HG03045 (cell line): ENCODE measurements around the gene BYSL.

Source experiments
- ATAC-seq: cut with Tn5 transposase; IDR thresholded peaks from one replicate; pipeline ENCODE4 v1.9.1; 2021; ENCODE audit warnings: mild to moderate bottlenecking, moderate library complexity; ENCODE audit not compliant: unreplicated experiment

BYSL gene

GRCh38 chr6:41914869-41915530 lies 6.3 kb upstream of the BYSL start:
- ATAC-seq: no peak

- ATAC-seq: no peak
These were observed 3.8 kb upstream of the BYSL start for GRCh38 chr6:41917528-41917927.

DNA sequence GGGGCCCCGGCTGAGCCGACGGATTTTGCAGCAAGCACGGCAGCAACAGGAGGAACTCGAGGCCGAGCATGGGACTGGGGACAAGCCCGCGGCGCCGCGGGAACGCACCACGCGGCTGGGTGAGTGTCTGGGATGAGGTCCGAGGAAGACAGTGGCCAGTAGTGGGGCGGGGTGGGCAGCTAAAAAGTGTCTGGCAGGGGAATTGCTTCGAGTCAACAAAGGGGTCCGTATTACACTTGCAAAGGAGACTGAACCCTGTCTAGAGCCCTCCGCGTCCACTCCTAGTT lies 356 bp downstream of the BYSL start:
- no peak for ATAC-seq

DNA sequence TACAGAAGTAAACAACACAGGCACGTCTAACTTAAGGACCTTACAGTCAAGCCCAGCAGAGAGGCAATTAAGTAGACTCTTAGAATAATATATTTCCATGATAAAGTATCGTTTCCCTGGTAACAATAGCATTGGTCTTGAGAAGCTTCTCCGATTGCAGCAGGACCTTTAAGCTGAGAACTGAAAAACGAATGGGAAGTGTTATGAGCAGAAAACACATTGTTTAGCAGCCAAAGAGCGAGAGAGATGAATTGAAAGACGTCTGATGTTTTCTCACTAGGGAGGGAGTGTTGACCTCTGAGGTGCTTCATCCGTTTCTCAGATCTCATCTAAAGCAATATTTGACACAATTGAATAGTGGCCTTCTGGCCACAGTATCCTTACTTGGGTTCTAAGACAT lies 855 bp downstream of the BYSL start:
- ATAC-seq: no peak

DNA sequence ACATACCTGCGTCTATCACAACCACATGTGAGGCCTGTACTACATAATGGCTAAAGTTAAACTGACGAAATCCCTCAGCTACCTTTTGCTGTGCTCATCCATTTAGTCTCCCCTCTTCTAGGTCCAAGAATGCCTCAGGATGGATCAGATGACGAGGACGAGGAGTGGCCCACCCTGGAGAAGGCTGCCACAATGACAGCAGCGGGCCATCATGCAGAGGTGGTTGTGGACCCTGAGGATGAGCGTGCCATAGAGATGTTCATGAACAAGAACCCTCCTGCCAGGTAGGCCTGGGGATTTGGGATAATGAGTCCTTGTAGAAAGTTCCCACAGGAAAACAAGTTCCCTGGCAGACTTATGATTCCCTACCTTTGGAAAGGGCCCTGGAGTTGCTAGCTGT lies 6.0 kb downstream of the BYSL start:
- ATAC-seq: no peak

GRCh38 chr6:41929924-41930323 lies 8.6 kb downstream of the BYSL start:
- no peak for ATAC-seq

GRCh38 chr6:41931792-41932191 lies 10.5 kb downstream of the BYSL start:
- ATAC-seq: no peak

GRCh38 chr6:41932378-41932777 lies 11.1 kb downstream of the BYSL start:
- no peak for ATAC-seq

DNA sequence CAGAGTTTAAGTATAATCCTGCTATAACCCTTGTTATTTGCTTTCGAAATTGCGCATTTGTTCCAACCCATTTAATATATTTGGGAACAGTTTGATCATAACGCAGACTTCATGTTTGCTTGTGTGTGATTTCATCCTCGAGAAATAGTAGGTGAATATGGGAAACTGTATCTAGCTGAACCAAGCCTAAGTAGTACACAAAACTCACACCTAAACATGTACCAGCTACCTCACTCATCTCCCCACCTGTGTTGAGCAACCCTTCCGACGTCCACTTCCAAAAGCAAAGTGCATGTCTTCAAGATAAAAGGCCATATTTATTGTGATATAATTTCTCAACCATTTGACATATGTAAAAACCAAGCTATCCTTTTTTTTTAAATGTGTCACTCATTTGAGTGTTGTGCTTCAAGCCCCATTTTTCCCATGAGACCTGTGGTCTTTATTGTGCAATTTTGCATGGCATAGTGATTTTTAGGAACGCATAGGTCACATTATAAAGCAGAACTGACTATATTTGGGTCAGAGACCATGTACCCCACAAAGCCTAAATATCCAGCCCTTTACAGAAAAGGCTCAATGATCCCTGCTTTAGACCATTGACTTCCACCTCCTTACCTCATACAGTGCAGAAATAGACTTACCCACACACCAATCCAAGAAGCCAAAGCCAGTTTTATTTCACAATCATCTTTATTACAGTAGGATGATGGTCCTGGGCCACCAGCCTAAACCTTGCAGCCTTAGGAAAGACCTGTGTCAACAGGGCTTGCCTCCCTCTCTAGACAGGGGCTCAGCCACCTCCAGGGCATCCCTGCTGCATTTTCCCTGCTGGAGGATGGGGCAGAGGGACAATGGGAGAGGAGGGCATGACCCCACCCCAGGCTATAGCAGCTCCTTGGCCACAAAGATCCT lies 13.2 kb downstream of the BYSL start:
- ATAC-seq: no peak

GRCh38 chr6:41935193-41935574 lies 13.9 kb downstream of the BYSL start:
- no peak for ATAC-seq

DNA sequence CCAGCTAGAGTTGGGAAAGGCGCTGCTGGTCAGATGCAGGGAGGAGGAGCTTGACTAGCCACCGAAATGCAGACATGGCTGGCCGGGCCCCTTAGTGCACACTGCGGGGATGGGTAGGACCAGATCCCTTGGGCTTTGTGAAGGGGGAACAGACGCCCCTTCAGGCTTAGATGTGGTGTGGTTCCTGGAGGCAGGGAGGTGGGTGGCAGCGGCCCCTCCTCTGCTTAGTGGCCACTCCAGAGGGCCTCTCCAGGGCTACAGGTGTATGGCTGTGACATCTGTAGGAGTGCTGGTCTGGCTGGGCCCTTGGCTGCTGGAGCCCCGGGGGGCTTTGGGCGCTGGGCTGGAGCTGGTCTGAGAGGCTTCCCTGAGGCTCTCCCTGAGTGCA lies 14.4 kb downstream of the BYSL start:
- ATAC-seq: no peak

DNA sequence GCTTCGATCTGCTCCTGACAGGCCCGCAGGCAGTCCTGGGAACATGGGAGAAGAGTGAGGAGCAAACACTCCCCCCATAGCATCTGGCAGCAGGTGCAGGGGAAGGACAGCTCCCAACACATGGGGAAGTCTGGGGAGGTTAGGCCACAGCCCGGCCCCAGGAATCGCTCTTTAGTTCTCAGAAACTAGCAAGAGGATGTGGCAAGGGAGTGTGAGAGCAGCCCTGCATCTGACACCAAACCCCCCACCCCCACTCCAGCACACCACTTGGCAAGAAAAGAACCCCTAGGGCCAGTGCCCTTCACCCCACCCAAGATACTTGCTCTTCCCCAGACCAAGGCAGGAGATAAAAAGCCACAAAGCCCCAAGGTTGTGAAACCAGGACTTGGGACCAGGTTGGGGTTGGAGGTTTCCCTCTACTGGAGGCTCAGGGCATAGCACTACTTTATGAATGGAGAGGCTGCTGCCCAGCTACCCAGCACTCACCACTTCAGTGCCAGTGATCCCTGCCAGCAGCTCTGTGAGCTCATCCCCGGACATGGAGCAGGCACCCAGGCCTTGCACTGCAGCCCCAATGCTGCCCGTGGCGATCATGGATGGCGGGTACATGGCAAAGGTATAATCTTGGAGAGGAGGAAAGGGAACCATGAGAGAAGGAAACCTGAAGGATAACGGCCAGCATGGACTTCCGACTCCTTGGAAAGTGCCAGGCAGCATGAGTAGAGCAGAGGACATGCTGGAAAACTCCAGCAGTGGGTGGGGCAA lies 15.0 kb downstream of the BYSL start:
- ATAC-seq: no peak

DNA sequence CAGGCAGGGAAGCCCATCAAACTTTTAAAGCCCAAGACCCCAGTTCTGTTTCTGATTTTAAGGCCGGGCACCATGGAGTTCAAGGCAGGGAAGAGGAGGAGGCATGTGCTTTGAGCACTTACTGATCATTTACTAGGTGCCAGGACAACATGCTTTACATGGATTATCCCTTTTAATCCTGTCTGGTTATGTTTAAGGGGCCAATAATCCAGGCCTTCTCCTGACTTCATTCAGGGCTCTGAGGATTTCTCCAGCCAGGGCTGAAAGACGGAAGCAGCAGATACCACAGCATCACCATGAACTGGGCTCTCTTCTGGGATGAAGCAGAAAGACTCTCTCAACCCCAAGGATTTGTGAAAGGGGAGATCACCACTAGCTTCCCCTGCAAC lies 16.2 kb downstream of the BYSL start:
- no peak for ATAC-seq

DNA sequence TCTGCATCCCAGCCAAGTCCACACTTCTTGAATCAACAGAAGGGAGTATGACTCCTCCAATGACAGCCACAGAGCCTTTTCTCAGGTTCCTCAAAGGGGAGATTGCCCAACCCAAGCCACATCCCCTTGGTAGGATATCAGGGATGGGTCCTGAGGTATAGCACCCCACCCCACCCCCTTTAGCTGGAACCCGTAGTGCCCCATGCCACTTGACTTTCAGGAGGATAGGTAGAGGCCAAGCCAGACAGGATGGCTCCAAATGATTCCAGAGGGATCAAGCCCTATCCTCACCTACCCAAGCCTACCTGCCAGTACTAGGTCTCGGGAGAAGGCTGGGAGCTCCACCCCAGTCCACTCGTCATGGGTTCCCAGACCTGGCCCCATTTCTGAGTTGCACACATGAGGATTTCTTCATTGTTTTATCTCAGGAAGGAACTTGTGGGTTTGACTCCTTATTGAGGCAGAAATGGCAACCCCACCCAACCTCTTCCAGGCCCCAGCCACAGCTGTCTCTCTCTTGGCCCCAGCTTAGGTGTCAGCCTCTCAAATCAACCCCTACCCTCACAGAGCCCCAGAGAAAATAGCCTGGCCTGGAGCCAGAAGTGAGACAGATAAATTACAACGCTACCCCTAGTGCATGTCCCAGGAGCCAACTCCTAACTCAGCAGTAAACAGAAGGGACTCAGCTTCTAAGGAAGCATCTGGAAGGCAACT lies 16.7 kb downstream of the BYSL start:
- no peak for ATAC-seq

- ATAC-seq: no peak
These were observed 17.4 kb downstream of the BYSL start for GRCh38 chr6:41938590-41939175.

DNA sequence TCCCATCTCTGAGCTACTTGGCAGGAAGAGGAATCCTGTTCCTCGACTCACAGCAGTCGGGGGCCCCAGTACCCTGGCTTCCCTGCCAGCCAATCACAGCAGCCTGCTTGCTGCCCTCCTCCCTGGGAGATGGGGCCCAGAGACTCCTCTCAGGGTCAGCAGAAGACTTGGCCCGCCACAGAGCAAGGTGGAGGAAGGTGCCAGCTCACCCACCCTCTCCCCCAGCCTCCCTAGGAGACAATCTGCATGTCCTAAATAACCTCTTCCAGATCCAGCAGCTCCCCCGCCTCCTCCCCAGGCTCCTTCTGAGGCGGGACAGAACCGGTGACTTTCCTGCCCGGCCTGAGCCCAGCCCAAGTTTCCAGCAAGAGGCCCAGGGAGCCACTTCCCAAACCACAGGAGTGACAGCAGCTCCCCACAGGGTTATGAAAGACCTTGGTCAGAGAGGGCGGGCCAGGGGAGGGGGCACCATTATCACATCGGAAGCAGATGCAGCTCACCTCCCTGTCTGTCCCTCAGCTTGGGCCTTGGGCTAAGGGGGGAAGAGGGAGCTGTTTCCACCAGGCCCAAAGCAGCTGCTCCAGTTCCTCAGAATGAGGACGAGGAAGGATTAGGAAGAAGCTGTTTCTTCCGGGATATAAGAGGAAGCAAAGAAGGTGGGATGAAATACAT lies 18.0 kb downstream of the BYSL start:
- ATAC-seq: no peak

- ATAC-seq: no peak
These were observed 18.8 kb downstream of the BYSL start for GRCh38 chr6:41939848-41940758.

GRCh38 chr6:41940759-41941279 lies 19.5 kb downstream of the BYSL start:
- ATAC-seq: peak; percentile 16
